Hepatocyte (in vitro differentiated cells): ENCODE measurements around the gene IFNA13.

Experiments
- CTCF ChIP-seq: fragments of 200-600 bp; sonication (generic); IDR thresholded peaks from 2 replicates; pipeline ENCODE4 v1.5.1; 2016; ENCODE audit warnings: antibody characterized with exemption, mild to moderate bottlenecking; ENCODE audit not compliant: poor library complexity
- EZH2 ChIP-seq: fragments of 200-600 bp; sonication (generic); IDR thresholded peaks from 2 replicates; pipeline ENCODE4 v1.6.1; 2016; ENCODE audit warnings: antibody characterized with exemption, mild to moderate bottlenecking, borderline replicate concordance
- EZH2phosphoT487 ChIP-seq: fragments of 200-600 bp; sonication (generic); IDR thresholded peaks from one replicate; pipeline ENCODE4 v1.6.1; 2018; ENCODE audit warnings: antibody characterized with exemption, mild to moderate bottlenecking, low read depth, moderate library complexity; ENCODE audit not compliant: unreplicated experiment, severe bottlenecking

DNA sequence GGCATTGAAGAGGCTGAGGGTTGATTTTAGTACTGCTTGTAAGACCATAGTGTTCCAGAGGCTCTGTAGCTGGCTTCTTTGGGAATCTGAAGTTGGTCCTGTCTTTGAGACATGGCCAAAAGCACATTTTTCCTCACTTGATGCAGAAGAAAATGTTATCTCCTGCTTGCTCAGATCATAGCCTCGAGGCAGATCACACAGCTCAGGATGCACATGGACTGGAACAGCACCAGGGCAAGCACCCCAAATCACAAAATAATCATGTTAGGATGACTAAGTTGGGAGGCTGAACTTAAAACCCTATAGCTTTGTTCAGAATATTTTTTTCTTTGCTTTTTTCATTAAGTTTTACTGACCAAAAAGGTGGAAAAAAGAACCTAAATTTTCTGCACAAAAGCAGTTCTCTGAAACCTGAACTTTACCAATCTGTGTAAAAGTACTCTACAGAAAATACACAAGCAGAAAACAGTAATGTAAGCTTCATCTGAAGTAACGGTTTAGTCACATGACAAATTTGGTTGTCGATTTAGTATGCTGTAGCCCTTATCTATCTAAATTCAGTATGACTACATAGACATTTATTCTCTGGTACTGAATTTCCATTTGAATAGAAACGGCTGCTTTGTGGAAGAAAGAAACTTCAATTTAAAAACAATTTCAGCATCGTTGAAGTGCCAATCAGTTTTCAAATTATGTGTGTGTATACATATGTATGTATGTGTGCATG lies 36.0 kb downstream of the IFNA13 start:
- TF ChIP-seq CTCF (no peak), EZH2 (no peak), EZH2phosphoT487 (no peak)
